Skeletal muscle satellite cell (primary cell): ENCODE results near the gene SLAMF9.
A peak's percentile ranks its signal among the peaks of the same experiment; 100 is the strongest.

Experiments used
- H3K27me3 ChIP-seq: 2 replicates; pipeline ENCODE4 v1.7.0; 2013; ENCODE audit warnings: low read length; ENCODE audit not compliant: control insufficient read depth, insufficient read depth
- H3K36me3 ChIP-seq: 2 replicates; pipeline ENCODE4 v1.7.0; 2013; ENCODE audit warnings: mild to moderate bottlenecking, control low read depth, low read length; ENCODE audit not compliant: insufficient read depth
- H3K4me1 ChIP-seq: 2 replicates; pipeline ENCODE4 v1.7.0; 2013; ENCODE audit warnings: low read length; ENCODE audit not compliant: control insufficient read depth, insufficient read depth
- H3K4me2 ChIP-seq: 2 replicates; pipeline ENCODE4 v1.7.0; 2013; ENCODE audit warnings: mild to moderate bottlenecking, low read length
- H3K4me3 ChIP-seq: 2 replicates; pipeline ENCODE4 v1.7.0; 2013; ENCODE audit warnings: low read length
- H3K9ac ChIP-seq: 2 replicates; pipeline ENCODE4 v1.7.0; 2013; ENCODE audit warnings: mild to moderate bottlenecking, low read depth, low read length, moderate library complexity
- H3K9me3 ChIP-seq: replicated peaks from 2 replicates; pipeline ENCODE4 v1.7.0; 2013; ENCODE audit warnings: mild to moderate bottlenecking, control low read depth, low read length

SLAMF9 gene

GRCh38 chr1:159958719-159959380, 4.8 kb upstream of the SLAMF9 start:
- Histone ChIP-seq H3K4me1 (peaks cover 10% of the 10 kb centered on the region), H3K9ac (no peak overlapping the region), H3K4me3 (no peak overlapping the region), H3K27me3 (no peaks in the 10 kb centered on the region), H3K4me2 (no peak overlapping the region), H3K36me3 (no peaks in the 10 kb centered on the region), H3K9me3 (no peaks in the 10 kb centered on the region)

- H3K9me3 ChIP-seq: no peaks in the 10 kb centered on the region
- H3K4me2 ChIP-seq: no peak overlapping the region
- no peak overlapping the region for H3K4me3 ChIP-seq
- peaks cover 13% of the 10 kb centered on the region for H3K4me1 ChIP-seq
- H3K9ac ChIP-seq: no peak overlapping the region
- H3K36me3 ChIP-seq: no peaks in the 10 kb centered on the region
- H3K27me3 ChIP-seq: peaks cover 9% of the 10 kb centered on the region
Measured at GRCh38 chr1:159957824-159958268, 3.8 kb upstream of the SLAMF9 start.

- Histone ChIP-seq H3K9me3 (no peaks in the 10 kb centered on the region), H3K36me3 (no peaks in the 10 kb centered on the region), H3K9ac (no peak overlapping the region), H3K4me1 (peaks cover 6% of the 10 kb centered on the region), H3K27me3 (peaks cover 28% of the 10 kb centered on the region), H3K4me3 (no peak overlapping the region), H3K4me2 (no peak overlapping the region)
Measured at GRCh38 chr1:159955456-159955855, 1.4 kb upstream of the SLAMF9 start.

- peaks cover 4% of the 10 kb centered on the region for H3K4me1 ChIP-seq
- no peak overlapping the region for H3K4me3 ChIP-seq
- H3K27me3 ChIP-seq: peaks cover 34% of the 10 kb centered on the region
- no peak overlapping the region for H3K9ac ChIP-seq
- H3K36me3 ChIP-seq: no peaks in the 10 kb centered on the region
- H3K9me3 ChIP-seq: no peaks in the 10 kb centered on the region
- no peak overlapping the region for H3K4me2 ChIP-seq
Measured at GRCh38 chr1:159952932-159953331, 1.1 kb downstream of the SLAMF9 start.

- no peak overlapping the region for H3K4me3 ChIP-seq
- peaks cover 38% of the 10 kb centered on the region for H3K27me3 ChIP-seq
- no peaks in the 10 kb centered on the region for H3K9me3 ChIP-seq
- H3K4me1 ChIP-seq: peaks cover 4% of the 10 kb centered on the region
- no peak overlapping the region for H3K4me2 ChIP-seq
- no peak overlapping the region for H3K9ac ChIP-seq
- H3K36me3 ChIP-seq: no peaks in the 10 kb centered on the region
Measured at GRCh38 chr1:159951551-159951950, 2.5 kb downstream of the SLAMF9 start.

- H3K4me1 ChIP-seq: peaks cover 4% of the 10 kb centered on the region
- no peak overlapping the region for H3K9ac ChIP-seq
- H3K9me3 ChIP-seq: no peaks in the 10 kb centered on the region
- no peak overlapping the region for H3K4me2 ChIP-seq
- H3K27me3 ChIP-seq: peaks cover 43% of the 10 kb centered on the region
- no peak overlapping the region for H3K4me3 ChIP-seq
- no peaks in the 10 kb centered on the region for H3K36me3 ChIP-seq
Measured at GRCh38 chr1:159951016-159951415, 3.0 kb downstream of the SLAMF9 start.

- no peak overlapping the region for H3K4me2 ChIP-seq
Measured at GRCh38 chr1:159949981-159950381, 4.1 kb downstream of the SLAMF9 start.

GRCh38 chr1:159949123-159949522, 4.9 kb downstream of the SLAMF9 start:
- H3K9ac ChIP-seq: no peak overlapping the region
- peaks cover 12% of the 10 kb centered on the region for H3K4me1 ChIP-seq

More at GRCh38 chr1:159949981-159950381, 4.1 kb downstream of the SLAMF9 start:
- Histone ChIP-seq H3K27me3 (peaks cover 54% of the 10 kb centered on the region), H3K4me3 (no peak overlapping the region), H3K4me1 (peaks cover 12% of the 10 kb centered on the region), H3K9me3 (no peaks in the 10 kb centered on the region), H3K9ac (no peak overlapping the region), H3K36me3 (no peaks in the 10 kb centered on the region)

GRCh38 chr1:159947942-159948341, 6.1 kb downstream of the SLAMF9 start:
- Histone ChIP-seq H3K4me2 (no peak overlapping the region), H3K27me3 (peaks cover 66% of the 10 kb centered on the region), H3K9ac (no peak overlapping the region), H3K9me3 (no peaks in the 10 kb centered on the region), H3K4me1 (peaks cover 8% of the 10 kb centered on the region), H3K36me3 (no peaks in the 10 kb centered on the region), H3K4me3 (no peak overlapping the region)

More at GRCh38 chr1:159949123-159949522, 4.9 kb downstream of the SLAMF9 start:
- H3K27me3 ChIP-seq: peaks cover 62% of the 10 kb centered on the region
- H3K9me3 ChIP-seq: no peaks in the 10 kb centered on the region
- H3K4me2 ChIP-seq: no peak overlapping the region
- no peaks in the 10 kb centered on the region for H3K36me3 ChIP-seq
- H3K4me3 ChIP-seq: no peak overlapping the region

- Histone ChIP-seq H3K36me3 (no peaks in the 10 kb centered on the region), H3K9me3 (no peaks in the 10 kb centered on the region), H3K4me3 (peak overlapping the region; percentile 70), H3K4me1 (peaks cover 8% of the 10 kb centered on the region), H3K9ac (no peak overlapping the region), H3K4me2 (peak overlapping the region; percentile 91), H3K27me3 (peaks cover 66% of the 10 kb centered on the region)
Measured at GRCh38 chr1:159946242-159947187, 7.5 kb downstream of the SLAMF9 start.

GRCh38 chr1:159945483-159946241, 8.4 kb downstream of the SLAMF9 start, which contains the start of gene IGSF9:
Gene IGSF9, minus strand, starts transcription at chr1:159945613. Its CDS starts 2,159 bp downstream, at chr1:159943454.
- Histone ChIP-seq H3K9ac (peak within 1 kb of the TSS; percentile 38), H3K36me3 (no peaks in the 10 kb centered on the region), H3K4me1 (peaks cover 8% of the 10 kb centered on the region), H3K4me3 (peak within 1 kb of the TSS; percentile 70), H3K9me3 (no peaks in the 10 kb centered on the region), H3K4me2 (peak within 1 kb of the TSS; percentile 91), H3K27me3 (peaks cover 68% of the 10 kb centered on the region)
